NCI-H2171 treated with DMSO at 0.1 percent for 48 hours (cell line): Measurements from ENCODE around the gene FAM149B1.

Source experiments
- DNase-seq: peaks from one replicate; lab custom pipeline; 2025; lab: John Stamatoyannopoulos, UW

Gene FAM149B1

DNA sequence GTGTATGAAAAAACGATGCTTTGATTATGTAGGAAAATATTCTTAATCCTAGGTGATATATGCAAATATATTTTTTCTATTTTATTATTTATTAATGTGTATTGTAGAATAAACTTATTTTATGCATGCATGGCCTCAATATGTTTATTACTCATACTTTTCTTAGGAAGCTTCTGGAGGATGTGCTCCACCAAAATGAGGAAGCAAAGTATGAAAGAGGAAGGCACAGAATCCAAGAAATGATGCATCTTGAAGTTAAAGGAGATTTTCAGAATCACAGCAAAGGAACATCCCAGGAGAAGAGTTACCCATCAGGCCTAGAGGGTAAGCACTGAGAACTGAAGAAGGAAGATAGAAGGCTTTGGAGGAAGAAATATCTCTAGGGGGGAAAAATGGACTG lies 119.5 kb downstream of the FAM149B1 start:
- no peak for DNase-seq

DNA sequence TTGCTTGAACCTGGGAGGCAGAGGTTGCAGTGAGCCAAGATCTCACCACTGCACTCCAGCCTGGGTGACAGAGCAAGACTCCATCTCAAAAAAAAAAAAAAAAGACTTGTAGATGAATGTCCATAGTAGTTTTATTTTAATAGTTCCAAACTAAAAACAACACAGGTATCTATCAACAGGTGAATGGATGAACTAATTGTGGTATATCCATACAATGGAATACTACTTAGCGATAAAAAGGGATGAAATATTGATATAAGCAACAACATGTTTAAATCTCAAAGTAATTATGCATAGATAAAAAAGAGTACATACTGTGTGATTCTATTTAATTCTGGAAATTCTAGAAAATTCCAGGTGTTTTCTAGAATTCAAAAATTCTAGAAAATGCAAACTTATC lies 122.0 kb downstream of the FAM149B1 start:
- no peak for DNase-seq

DNA sequence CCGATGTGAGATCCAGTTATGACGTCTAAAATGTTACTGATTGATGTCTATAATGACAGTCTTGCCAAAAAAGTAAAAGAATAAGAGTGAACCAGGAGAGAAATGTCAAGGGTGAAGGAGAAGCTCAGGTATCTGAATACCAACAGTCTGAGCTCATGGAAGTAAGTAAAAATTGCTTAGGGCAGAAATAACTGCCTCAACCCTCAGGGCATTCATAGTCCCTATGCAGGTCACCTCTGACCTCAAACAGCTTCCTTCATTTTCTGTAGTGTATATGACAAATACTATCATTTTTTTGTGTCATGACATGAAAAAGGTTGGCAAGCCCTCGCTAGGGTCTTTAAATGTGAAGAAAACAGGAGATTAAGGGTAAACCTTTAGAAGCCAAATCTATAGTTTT lies 125.5 kb downstream of the FAM149B1 start:
- no peak for DNase-seq
